Bone marrow (tissue), 2 donors: ENCODE data around the gene ANKRD18A.

Source experiments
- DNase-seq, 2 donors: peaks; one replicate each; lab custom pipeline; 2025; lab: John Stamatoyannopoulos, UW

The ANKRD18A gene

GRCh38 chr9:38529317-38529716 lies 91.1 kb downstream of the ANKRD18A start:
- no peak for DNase-seq

- no peak for DNase-seq
These were observed 92.9 kb downstream of the ANKRD18A start for GRCh38 chr9:38527503-38527902.

GRCh38 chr9:38526591-38526990 lies 93.8 kb downstream of the ANKRD18A start:
- no peak for DNase-seq

GRCh38 chr9:38523121-38523520 lies 97.3 kb downstream of the ANKRD18A start:
- no peak for DNase-seq

GRCh38 chr9:38521762-38522161 lies 98.6 kb downstream of the ANKRD18A start:
- DNase-seq, result no peak
